Stimulated activated CD8-positive, alpha-beta memory T cell treated with anti-CD3 and anti-CD28 coated beads, Interleukin-7, amount 100 ng/mL, for 48 hours (primary cell): ENCODE data around the gene ZNF382.
"Not testable (repeated sequence)": the region's sequence is repeated elsewhere in the genome, so short reads cannot be mapped to it uniquely, and the experiment has no call there.

ENCODE experiments used
- DNase-seq, 2 donors: peaks; one replicate each; pipeline ENCODE4 v3.0.0-alpha.2; 2020; ENCODE audit warnings: low read depth in 1 of 2; ENCODE audit errors: extremely low read depth in 1 of 2

The ZNF382 gene

DNA sequence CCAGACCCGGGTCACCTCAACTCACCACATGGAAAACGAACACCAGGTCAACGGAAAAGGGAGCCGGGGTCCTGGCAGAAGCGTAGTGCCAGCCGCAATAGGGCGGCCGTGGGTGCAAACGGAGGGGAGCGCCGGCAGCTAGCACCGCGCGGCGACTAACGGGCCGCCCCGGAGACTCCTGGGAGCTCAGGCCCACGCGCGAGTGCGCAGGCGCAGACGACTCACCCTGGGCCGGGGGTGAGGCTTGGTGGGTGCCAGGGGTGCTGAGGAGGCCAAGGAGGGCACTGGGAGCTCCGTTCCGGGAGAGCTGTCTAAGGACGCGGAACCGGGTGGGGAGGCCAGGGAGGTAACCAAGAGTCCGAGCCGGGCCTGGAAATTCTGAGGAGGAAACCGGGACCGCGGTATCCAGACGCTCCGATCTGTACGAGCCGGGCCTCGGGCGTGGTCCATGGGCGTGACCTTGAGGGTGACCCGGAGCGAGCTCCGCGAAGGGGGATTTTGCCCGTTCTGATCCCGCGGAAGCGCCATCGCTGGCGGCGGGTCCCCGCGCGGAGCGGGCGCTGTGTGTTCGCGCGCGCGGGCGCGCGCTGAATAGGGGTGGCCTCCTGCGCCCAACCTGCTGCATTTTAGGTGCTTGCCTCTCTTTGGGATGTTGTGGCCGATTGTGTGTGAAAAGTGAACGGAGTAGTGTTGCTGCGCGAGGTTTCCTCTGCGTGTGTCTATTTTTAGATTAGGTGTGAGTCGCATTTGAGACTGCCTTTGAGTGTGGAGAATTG lies at the start of gene ZNF382:
Gene ZNF382 (plus strand): TSS at position 213 of the 776 bp plus-strand sequence. CDS start 4,602 bp downstream, outside the sequence.
- DNase-seq = peak; percentile 61 to 76

DNA sequence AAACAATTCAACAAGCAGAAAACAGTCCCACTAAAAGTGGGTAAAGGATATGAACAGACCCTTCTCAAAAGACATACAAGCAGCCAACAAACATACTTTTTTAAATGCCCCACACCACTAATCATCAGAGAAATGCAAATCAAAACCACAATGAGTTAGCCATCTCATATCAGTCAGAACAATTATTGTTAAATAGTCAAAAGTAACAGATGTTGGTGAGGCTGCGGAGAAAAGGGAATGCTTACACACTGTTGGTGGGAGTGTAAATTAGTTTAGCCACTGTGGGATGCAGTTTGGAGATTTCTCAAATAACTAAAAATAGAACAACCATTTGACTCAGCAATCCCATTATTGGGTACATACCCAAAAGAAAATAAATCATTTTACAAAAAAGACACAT lies 40.7 kb upstream of the ZNF382 start:
- no peak for DNase-seq

- DNase-seq = no peak
Observed at GRCh38 chr19:36572593-36573019, 32.5 kb upstream of the ZNF382 start.

- DNase-seq = peak; percentile 69 to 81
Observed at GRCh38 chr19:36573020-36573894, 31.9 kb upstream of the ZNF382 start, which contains the start of gene ZNF529. ZNF529 (minus strand) TSS chr19:36573292; CDS start chr19:36572346, 946 bp downstream.

GRCh38 chr19:36573895-36574720 lies 31.0 kb upstream of the ZNF382 start:
- no peak for DNase-seq

- DNase-seq = no peak
Observed at GRCh38 chr19:36574741-36575140, 30.4 kb upstream of the ZNF382 start.

- DNase-seq = no peak
Observed at GRCh38 chr19:36577271-36577996, 27.7 kb upstream of the ZNF382 start.

- no peak for DNase-seq
Observed at GRCh38 chr19:36579255-36579654, 25.9 kb upstream of the ZNF382 start.

GRCh38 chr19:36602681-36603080 lies 2.4 kb upstream of the ZNF382 start:
- DNase-seq = not testable (repeated sequence)

- DNase-seq = peak; percentile 64 to 78
Observed at GRCh38 chr19:36604656-36605100, 435 bp upstream of the ZNF382 start.

DNA sequence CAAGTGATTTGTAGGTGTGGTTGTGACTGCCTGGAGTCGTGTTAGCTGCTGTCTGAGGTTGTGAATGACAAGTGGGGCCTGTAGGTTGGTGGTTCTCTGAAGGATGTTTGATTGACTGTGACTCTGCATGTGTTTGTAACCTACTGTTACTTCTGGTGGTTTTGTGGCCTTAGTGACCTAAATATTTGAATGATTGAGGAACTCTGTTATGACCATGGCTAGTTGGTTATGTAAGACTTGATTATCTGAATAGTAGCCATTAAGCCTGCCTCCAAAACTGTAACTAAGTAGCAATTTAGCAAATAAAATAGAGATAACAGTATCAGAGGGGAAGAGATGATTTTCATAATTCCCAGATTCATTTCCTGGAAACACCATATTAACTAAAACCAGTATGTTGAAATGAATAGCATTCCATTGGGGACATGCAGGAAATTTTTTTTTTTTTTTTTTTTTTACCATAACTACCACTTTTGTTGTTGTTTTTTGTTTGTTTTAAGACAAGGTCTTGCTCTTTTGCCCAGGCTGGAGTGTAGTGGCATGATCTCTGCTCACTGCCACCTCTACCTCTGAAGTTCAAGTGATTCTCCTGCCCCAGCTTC lies 865 bp downstream of the ZNF382 start:
- no peak for DNase-seq

DNA sequence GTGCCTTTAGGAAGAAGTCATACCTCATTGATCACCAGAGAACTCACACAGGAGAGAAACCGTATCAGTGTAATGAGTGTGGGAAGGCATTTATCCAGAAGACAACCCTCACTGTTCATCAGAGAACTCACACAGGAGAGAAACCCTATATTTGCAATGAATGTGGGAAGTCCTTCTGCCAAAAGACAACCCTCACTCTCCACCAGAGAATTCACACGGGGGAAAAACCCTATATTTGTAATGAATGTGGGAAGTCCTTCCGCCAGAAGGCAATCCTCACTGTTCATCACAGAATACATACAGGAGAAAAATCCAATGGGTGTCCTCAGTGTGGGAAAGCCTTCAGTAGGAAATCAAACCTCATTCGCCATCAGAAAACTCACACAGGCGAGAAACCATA lies 21.9 kb downstream of the ZNF382 start:
- no peak for DNase-seq

GRCh38 chr19:36635342-36635741 lies 30.2 kb downstream of the ZNF382 start:
- DNase-seq = no peak

- DNase-seq = no peak
Observed at GRCh38 chr19:36638862-36639510, 33.9 kb downstream of the ZNF382 start.

- DNase-seq = no peak
Observed at GRCh38 chr19:36646746-36647145, 41.6 kb downstream of the ZNF382 start.

GRCh38 chr19:36652958-36653357 lies 47.8 kb downstream of the ZNF382 start:
- no peak for DNase-seq

DNA sequence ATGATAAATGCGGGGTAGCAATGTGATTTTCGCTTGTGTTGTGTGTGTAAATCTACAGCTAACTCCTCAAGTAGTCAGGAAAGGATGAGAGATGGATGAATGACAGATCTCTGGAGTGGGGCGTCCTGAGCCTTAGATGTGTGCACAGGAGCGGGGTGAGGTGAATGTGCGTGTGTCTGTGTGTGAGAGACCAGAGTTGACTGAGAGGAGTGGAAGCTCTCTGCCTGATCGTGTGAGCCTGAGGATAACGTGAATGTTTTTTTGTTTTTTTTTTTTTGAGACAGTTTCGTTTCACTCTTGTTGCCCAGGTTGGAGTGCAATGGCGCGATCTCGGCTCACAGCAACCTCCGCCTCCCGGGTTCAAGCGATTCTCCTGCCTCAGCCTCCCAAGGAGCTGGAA lies 60.7 kb downstream of the ZNF382 start:
- DNase-seq = no peak

- DNase-seq = no peak
Observed at GRCh38 chr19:36668646-36669045, 63.5 kb downstream of the ZNF382 start.

DNA sequence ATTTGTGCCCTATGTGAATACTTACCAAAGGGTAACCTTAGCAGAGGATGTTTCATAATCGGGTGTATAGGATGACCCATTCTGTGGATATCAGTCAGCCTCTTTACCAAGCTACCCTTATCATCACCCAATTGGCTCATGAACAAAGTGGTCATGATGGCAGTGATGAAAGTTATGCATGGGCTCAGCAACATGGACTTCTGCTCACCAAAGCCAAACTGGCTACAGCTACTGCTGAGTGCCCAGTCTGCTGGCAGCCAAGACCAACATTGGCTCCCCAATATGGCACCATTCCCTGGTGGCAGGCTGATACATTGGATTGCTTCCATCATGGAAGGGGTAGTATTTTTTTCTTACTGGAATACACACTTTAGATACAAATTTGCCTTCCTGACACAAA lies 67.3 kb downstream of the ZNF382 start:
- DNase-seq = no peak
